Hindlimb muscle (tissue), 1 donor: ENCODE results near the gene TNIK. TPM values are rescaled to one million over a fixed set of nuclear protein-coding genes. Genes with fewer than 3 reads are reported as not detected.

Source experiments
- DNase-seq: peaks from one replicate; pipeline ENCODE4 v3.0.0-alpha.2; 2013
- polyA plus RNA-seq: library from polyadenylated mRNA; unstranded; fragments of 120-200 nt; gene quantifications from one replicate; pipeline ENCODE4 v1.2.1, GENCODE V29; 2013; ENCODE audit not compliant: insufficient read length

TNIK gene
- polyA plus RNA-seq, 1 donor, result 49.1 TPM

- DNase-seq, result no peak
Observed at GRCh38 chr3:171416666-171417065, 43.5 kb downstream of the TNIK start.

GRCh38 chr3:171416061-171416460, 44.1 kb downstream of the TNIK start:
- DNase-seq, result no peak

GRCh38 chr3:171415070-171415469, 45.1 kb downstream of the TNIK start:
- DNase-seq, result no peak

- no peak for DNase-seq
Observed at GRCh38 chr3:171412473-171412872, 47.7 kb downstream of the TNIK start.

GRCh38 chr3:171412054-171412453, 48.2 kb downstream of the TNIK start:
- DNase-seq, result no peak

GRCh38 chr3:171410186-171410585, 50.0 kb downstream of the TNIK start:
- no peak for DNase-seq

GRCh38 chr3:171407759-171408158, 52.4 kb downstream of the TNIK start:
- DNase-seq, result no peak

GRCh38 chr3:171404376-171404967, 55.7 kb downstream of the TNIK start:
- no peak for DNase-seq

GRCh38 chr3:171402281-171402680, 57.9 kb downstream of the TNIK start:
- no peak for DNase-seq

GRCh38 chr3:171401432-171401831, 58.8 kb downstream of the TNIK start:
- DNase-seq, result no peak

GRCh38 chr3:171399842-171400241, 60.4 kb downstream of the TNIK start:
- DNase-seq, result no peak

GRCh38 chr3:171398343-171398742, 61.9 kb downstream of the TNIK start:
- DNase-seq, result no peak

- DNase-seq, result no peak
Observed at GRCh38 chr3:171397089-171397488, 63.1 kb downstream of the TNIK start.

GRCh38 chr3:171396048-171396447, 64.2 kb downstream of the TNIK start:
- DNase-seq, result no peak

- peak; percentile 47 for DNase-seq
Observed at GRCh38 chr3:171393032-171393744, 67.0 kb downstream of the TNIK start.

GRCh38 chr3:171391432-171391831, 68.8 kb downstream of the TNIK start:
- no peak for DNase-seq

- DNase-seq, result no peak
Observed at GRCh38 chr3:171390051-171390941, 69.9 kb downstream of the TNIK start.

GRCh38 chr3:171389491-171389890, 70.7 kb downstream of the TNIK start:
- no peak for DNase-seq

- DNase-seq, result no peak
Observed at GRCh38 chr3:171388527-171388926, 71.7 kb downstream of the TNIK start.

- no peak for DNase-seq
Observed at GRCh38 chr3:171387062-171387461, 73.1 kb downstream of the TNIK start.

- DNase-seq, result no peak
Observed at GRCh38 chr3:171385086-171385485, 75.1 kb downstream of the TNIK start.

GRCh38 chr3:171384101-171384891, 75.9 kb downstream of the TNIK start:
- no peak for DNase-seq
